GM12864 (cell line): ENCODE measurements around the gene ALOX5.
A peak's percentile ranks its signal among the peaks of the same experiment; 100 is the strongest.

Experiments used
- DNase-seq: peaks from one replicate; pipeline ENCODE4 v3.0.0-alpha.2; 2011; ENCODE audit warnings: low read depth
- H3K4me3 ChIP-seq: 2 replicates; pipeline ENCODE4 v1.5.1; 2011; ENCODE audit warnings: mild to moderate bottlenecking, low read depth, low read length, control low read depth
- TF ChIP-seq, protein P1 (sequence below): IDR thresholded peaks from 2 replicates; pipeline ENCODE4 v1.5.1; 2011; ENCODE audit warnings: low read depth, mild to moderate bottlenecking, moderate library complexity, low read length, control low read depth, inconsistent platforms; ENCODE audit errors: missing control alignments

Gene ALOX5

GRCh38 chr10:45372251-45372951 lies 1.6 kb upstream of the ALOX5 start:
- TF ChIP-seq, protein P1, sequence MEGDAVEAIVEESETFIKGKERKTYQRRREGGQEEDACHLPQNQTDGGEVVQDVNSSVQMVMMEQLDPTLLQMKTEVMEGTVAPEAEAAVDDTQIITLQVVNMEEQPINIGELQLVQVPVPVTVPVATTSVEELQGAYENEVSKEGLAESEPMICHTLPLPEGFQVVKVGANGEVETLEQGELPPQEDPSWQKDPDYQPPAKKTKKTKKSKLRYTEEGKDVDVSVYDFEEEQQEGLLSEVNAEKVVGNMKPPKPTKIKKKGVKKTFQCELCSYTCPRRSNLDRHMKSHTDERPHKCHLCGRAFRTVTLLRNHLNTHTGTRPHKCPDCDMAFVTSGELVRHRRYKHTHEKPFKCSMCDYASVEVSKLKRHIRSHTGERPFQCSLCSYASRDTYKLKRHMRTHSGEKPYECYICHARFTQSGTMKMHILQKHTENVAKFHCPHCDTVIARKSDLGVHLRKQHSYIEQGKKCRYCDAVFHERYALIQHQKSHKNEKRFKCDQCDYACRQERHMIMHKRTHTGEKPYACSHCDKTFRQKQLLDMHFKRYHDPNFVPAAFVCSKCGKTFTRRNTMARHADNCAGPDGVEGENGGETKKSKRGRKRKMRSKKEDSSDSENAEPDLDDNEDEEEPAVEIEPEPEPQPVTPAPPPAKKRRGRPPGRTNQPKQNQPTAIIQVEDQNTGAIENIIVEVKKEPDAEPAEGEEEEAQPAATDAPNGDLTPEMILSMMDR, result no peak
- DNase-seq, result no peak
- peak overlapping the region; percentile 85; the same call in 1 of the 2 replicates for H3K4me3 ChIP-seq

DNA sequence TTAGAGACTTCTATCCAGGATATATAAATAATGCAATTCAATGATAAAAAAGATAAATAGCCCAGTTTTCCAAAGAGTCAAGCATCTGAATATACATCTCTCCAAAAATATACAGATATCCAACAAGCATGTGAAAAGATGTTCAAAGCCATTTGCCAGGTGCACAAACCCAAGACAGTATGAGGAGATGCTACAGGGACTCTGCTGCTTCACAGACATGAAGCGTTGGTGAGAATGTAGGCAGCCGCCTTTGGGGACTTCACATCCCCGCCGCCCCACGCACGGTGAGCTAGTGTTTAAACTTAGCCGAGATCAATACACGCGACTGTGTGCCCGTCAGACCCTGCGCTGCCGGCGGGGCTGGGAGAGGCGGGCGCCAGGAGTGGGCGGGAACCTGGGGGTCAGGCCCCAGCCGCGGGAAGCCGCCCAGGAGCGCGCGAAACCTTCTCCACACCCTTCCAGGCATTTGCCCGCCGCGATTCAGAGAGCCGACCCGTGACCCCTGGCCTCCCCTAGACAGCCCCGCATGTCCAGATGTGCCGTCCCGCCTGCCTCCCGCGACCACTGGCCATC lies 927 bp upstream of the ALOX5 start:
- DNase-seq, result no peak
- H3K4me3 ChIP-seq, result peak overlapping the region; percentile 85
- TF ChIP-seq, protein P1, result no peak

DNA sequence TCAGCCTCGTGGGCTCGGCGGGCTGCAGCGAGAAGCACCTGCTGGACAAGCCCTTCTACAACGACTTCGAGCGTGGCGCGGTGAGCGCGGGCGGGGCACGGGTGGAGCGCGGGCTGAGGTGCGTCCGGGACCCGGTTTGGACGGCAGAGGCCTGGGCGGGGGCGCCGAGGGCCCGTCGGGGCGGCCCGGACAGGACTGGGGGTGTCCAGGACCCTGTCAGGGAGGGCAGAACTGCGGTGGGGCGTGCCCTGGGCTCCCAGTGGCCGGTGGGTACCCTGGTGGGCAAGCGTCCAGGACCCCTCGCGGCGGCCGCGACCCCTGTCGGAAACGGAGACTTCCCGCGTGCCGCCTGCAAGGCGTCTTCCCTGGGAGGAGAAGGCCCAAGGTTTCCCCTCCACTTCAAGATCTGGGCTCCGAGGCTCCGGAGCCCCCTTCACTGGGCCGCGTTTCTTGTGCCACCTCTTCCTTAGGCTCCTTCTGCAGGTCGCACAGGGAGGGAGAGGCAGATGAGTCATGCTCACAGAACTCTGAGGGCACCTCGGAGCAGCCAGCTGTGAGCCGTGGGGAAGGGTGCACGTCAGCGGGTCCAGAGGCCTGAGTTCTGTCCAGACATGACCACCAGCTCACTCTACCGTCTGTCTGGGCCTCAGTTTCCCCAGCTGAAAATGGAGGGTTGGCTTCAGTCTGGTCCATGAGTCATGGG lies 485 bp downstream of the ALOX5 start:
- TF ChIP-seq, protein P1, result peak; percentile 3
- no peak for DNase-seq
- H3K4me3 ChIP-seq, result peak overlapping the region; percentile 85

- peak overlapping the region; percentile 85 for H3K4me3 ChIP-seq
- DNase-seq, result no peak
- TF ChIP-seq, protein P1, result no peak
These were observed 1.1 kb downstream of the ALOX5 start for GRCh38 chr10:45375101-45375500.

- TF ChIP-seq, protein P1, result no peak
- no peak for DNase-seq
- peak overlapping the region; percentile 85 for H3K4me3 ChIP-seq
These were observed 1.8 kb downstream of the ALOX5 start for GRCh38 chr10:45375716-45376231.

DNA sequence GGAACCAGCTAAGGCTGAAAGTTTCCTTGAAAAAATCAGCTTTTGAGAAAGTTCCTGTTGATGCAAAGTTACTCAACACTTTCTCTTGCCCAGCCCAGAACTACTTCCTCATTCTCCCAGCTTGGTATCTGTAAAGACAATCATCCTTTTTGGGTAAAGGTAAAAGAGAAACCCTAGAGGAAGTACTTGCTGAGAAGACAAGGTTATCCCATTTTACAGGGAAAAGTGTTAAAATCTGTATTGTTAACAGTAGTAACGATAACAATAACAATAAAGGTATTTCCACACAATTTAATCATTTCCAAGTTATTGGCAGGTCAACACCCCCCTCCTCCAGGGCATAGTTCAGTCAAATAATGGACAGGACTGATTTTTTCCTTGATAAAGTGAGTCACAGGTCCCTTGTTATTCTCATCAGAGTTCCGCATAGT lies 2.4 kb downstream of the ALOX5 start:
- TF ChIP-seq, protein P1, result no peak
- H3K4me3 ChIP-seq, result peak overlapping the region; percentile 7; the same call in 1 of the 2 replicates
- DNase-seq, result no peak
